Neuronal stem cell (in vitro differentiated cells): ENCODE data around the gene SLC44A3.
A peak's percentile ranks its signal among the peaks of the same experiment; 100 is the strongest.

Experiments
- DNase-seq: peaks from one replicate; pipeline ENCODE4 v3.0.0-alpha.2; 2013; ENCODE audit warnings: low spot score
- H2AFZ ChIP-seq: one replicate; pipeline ENCODE4 v1.6.1; 2013; ENCODE audit warnings: mild to moderate bottlenecking, low read length, inconsistent platforms
- H2AK5ac ChIP-seq: 2 replicates; pipeline ENCODE4 v1.6.1; 2013; ENCODE audit warnings: low read depth, mild to moderate bottlenecking, inconsistent platforms, low read length, moderate library complexity, mixed read lengths
- H2BK120ac ChIP-seq: 2 replicates; pipeline ENCODE4 v1.6.1; 2013; ENCODE audit warnings: low read depth, mild to moderate bottlenecking, inconsistent platforms, low read length, moderate library complexity, mixed read lengths
- H2BK12ac ChIP-seq: one replicate; pipeline ENCODE4 v1.6.1; 2013; ENCODE audit warnings: low read length, inconsistent platforms
- H2BK15ac ChIP-seq: 2 replicates; pipeline ENCODE4 v1.6.1; 2013; ENCODE audit warnings: mild to moderate bottlenecking, low read length, inconsistent platforms, mixed read lengths
- H2BK5ac ChIP-seq: one replicate; pipeline ENCODE4 v1.6.1; 2013; ENCODE audit warnings: inconsistent platforms, mild to moderate bottlenecking, low read length, moderate library complexity
- H3K14ac ChIP-seq: one replicate; pipeline ENCODE4 v1.6.1; 2013; ENCODE audit warnings: low read length, inconsistent platforms
- H3K18ac ChIP-seq: 2 replicates; pipeline ENCODE4 v1.6.1; 2013; ENCODE audit warnings: low read length, inconsistent platforms
- H3K23ac ChIP-seq: 2 replicates; pipeline ENCODE4 v1.6.1; 2013; ENCODE audit warnings: low read depth, mild to moderate bottlenecking, mixed read lengths, low read length, inconsistent platforms; ENCODE audit not compliant: poor library complexity
- H3K27ac ChIP-seq: replicated peaks from 3 replicates; pipeline ENCODE4 v1.5.1; 2013; ENCODE audit warnings: low read length, inconsistent platforms
- H3K27me3 ChIP-seq, 3 experiments: 2 replicates each; pipeline ENCODE4 v1.6.1; 2013; ENCODE audit warnings: low read length in 3 of 3, mild to moderate bottlenecking in 2 of 3, inconsistent platforms in 1 of 3, low read depth in 1 of 3, mixed read lengths in 1 of 3, moderate library complexity in 1 of 3; ENCODE audit not compliant: control insufficient read depth in 3 of 3, insufficient read depth in 3 of 3
- H3K36me3 ChIP-seq, 2 donors: replicated peaks in 1 of 2; 2 replicates each; pipeline ENCODE4 v1.6.1; 2013; ENCODE audit warnings: low read length in 2 of 2; ENCODE audit not compliant: control insufficient read depth in 2 of 2, insufficient read depth in 2 of 2
- H3K4ac ChIP-seq: 2 replicates; pipeline ENCODE4 v1.6.1; 2013; ENCODE audit warnings: inconsistent platforms, mild to moderate bottlenecking, low read length, moderate library complexity
- H3K4me1 ChIP-seq, 2 donors: 1 replicate in 1 of 2; 2 replicates in 1 of 2; pipeline ENCODE4 v1.6.1; 2013; ENCODE audit warnings: low read length in 2 of 2, low read depth in 1 of 2; ENCODE audit not compliant: control insufficient read depth in 2 of 2, insufficient read depth in 1 of 2
- H3K4me2 ChIP-seq: one replicate; pipeline ENCODE4 v1.6.1; 2013; ENCODE audit warnings: mild to moderate bottlenecking, low read length, inconsistent platforms; ENCODE audit not compliant: insufficient read depth, poor library complexity, severe bottlenecking
- H3K4me3 ChIP-seq, 2 donors: 2 replicates each; pipeline ENCODE4 v1.5.1; 2013; ENCODE audit warnings: low read length in 2 of 2, mild to moderate bottlenecking in 2 of 2, inconsistent platforms in 1 of 2, moderate library complexity in 1 of 2
- H3K79me1 ChIP-seq: one replicate; pipeline ENCODE4 v1.6.1; 2013; ENCODE audit warnings: low read depth, mild to moderate bottlenecking, inconsistent platforms, low read length, moderate library complexity
- H3K9ac ChIP-seq: one replicate; pipeline ENCODE4 v1.6.1; 2013; ENCODE audit warnings: mild to moderate bottlenecking, low read depth, low read length, inconsistent platforms; ENCODE audit not compliant: poor library complexity
- H3K9me3 ChIP-seq, 2 donors: replicated peaks in 1 of 2; 2 replicates each; pipeline versions ENCODE3 to v1.6.1; 2013; ENCODE audit warnings: low read length in 2 of 2, mild to moderate bottlenecking in 2 of 2, inconsistent platforms in 1 of 2, low read depth in 1 of 2, mixed read lengths in 1 of 2, moderate library complexity in 1 of 2; ENCODE audit not compliant: control insufficient read depth in 2 of 2, insufficient read depth in 1 of 2
- H4K8ac ChIP-seq: one replicate; pipeline ENCODE4 v1.6.1; 2013; ENCODE audit warnings: low read depth, mild to moderate bottlenecking, inconsistent platforms, low read length, moderate library complexity
- H4K91ac ChIP-seq: one replicate; pipeline ENCODE4 v1.6.1; 2013; ENCODE audit warnings: low read length, low read depth, mild to moderate bottlenecking, inconsistent platforms; ENCODE audit not compliant: poor library complexity
- WGBS, 2 donors: extraction: QIAGEN DNeasy Blood & Tissue Kit; methylation state at CpG; one replicate each; pipeline ENCODE4 v1.1.7; 2013; ENCODE audit warnings: missing lambda C conversion rate in 2 of 2, mixed read lengths in 1 of 2; ENCODE audit not compliant: insufficient read length in 2 of 2, insufficient replicate concordance in 1 of 2; ENCODE audit errors: extremely low coverage in 2 of 2; 5-methylcytosine and 5-hydroxymethylcytosine counted together

Gene SLC44A3

GRCh38 chr1:94878329-94878728, 58.2 kb downstream of the SLC44A3 start:
- Histone ChIP-seq H2BK12ac (no peak overlapping the region), H3K4ac (no peak overlapping the region), H3K79me1 (no peaks in the 10 kb centered on the region), H3K27me3 (no peaks in the 10 kb centered on the region), H3K14ac (no peak overlapping the region), H3K23ac (no peak overlapping the region), H4K91ac (no peak overlapping the region), H3K4me3 (no peak overlapping the region), H3K36me3 (no peaks in the 10 kb centered on the region), H2BK5ac (no peak overlapping the region), H4K8ac (no peak overlapping the region), H3K4me1 (peaks cover 4 to 14% of the 10 kb centered on the region in 2 donors), H2BK15ac (no peak overlapping the region), H3K18ac (no peak overlapping the region), H2BK120ac (no peak overlapping the region), H3K9ac (no peak overlapping the region), H3K9me3 (no peaks in the 10 kb centered on the region), H3K4me2 (no peak overlapping the region), H2AFZ (no peak overlapping the region), H2AK5ac (no peak overlapping the region), H3K27ac (no peak overlapping the region)
- no peak for DNase-seq
- WGBS, 2 donors: no CpG with 5 or more reads among the region's 5 CpGs

- H4K91ac ChIP-seq: no peak overlapping the region
- no peak overlapping the region for H4K8ac ChIP-seq
- H3K4ac ChIP-seq: no peak overlapping the region
- H3K4me1 ChIP-seq: peaks cover 10 to 25% of the 10 kb centered on the region in 2 donors
- DNase-seq: no peak
- no peak overlapping the region for H3K27ac ChIP-seq
- no peak overlapping the region for H3K4me2 ChIP-seq
- H3K23ac ChIP-seq: no peak overlapping the region
- H2BK5ac ChIP-seq: no peak overlapping the region
- no peak overlapping the region for H3K14ac ChIP-seq
- no CpG with 5 or more reads among the region's 4 CpGs for WGBS, 2 donors
- H3K9ac ChIP-seq: no peak overlapping the region
- no peak overlapping the region for H2BK15ac ChIP-seq
- H3K18ac ChIP-seq: no peak overlapping the region
- H2AFZ ChIP-seq: peak overlapping the region; percentile 61
- no peak overlapping the region for H2AK5ac ChIP-seq
- H2BK12ac ChIP-seq: no peak overlapping the region
- H2BK120ac ChIP-seq: no peak overlapping the region
- no peaks in the 10 kb centered on the region for H3K36me3 ChIP-seq
- no peak overlapping the region for H3K4me3 ChIP-seq
- H3K79me1 ChIP-seq: no peaks in the 10 kb centered on the region
- H3K27me3 ChIP-seq: no peaks in the 10 kb centered on the region
- H3K9me3 ChIP-seq: no peaks in the 10 kb centered on the region
These were observed 63.5 kb downstream of the SLC44A3 start for GRCh38 chr1:94883691-94884090.

- no peak overlapping the region for H3K4me2 ChIP-seq
- H2BK5ac ChIP-seq: no peak overlapping the region
- H3K23ac ChIP-seq: no peak overlapping the region
- no peak overlapping the region for H3K18ac ChIP-seq
- H4K91ac ChIP-seq: no peak overlapping the region
- H3K79me1 ChIP-seq: no peaks in the 10 kb centered on the region
- H2BK120ac ChIP-seq: no peak overlapping the region
- H3K27me3 ChIP-seq: no peaks in the 10 kb centered on the region
- no peak overlapping the region for H2BK12ac ChIP-seq
- H3K14ac ChIP-seq: no peak overlapping the region
- peaks cover 0 to 2% of the 10 kb centered on the region in 2 donors for H3K9me3 ChIP-seq
- H2AK5ac ChIP-seq: no peak overlapping the region
- H4K8ac ChIP-seq: no peak overlapping the region
- peaks cover 12 to 25% of the 10 kb centered on the region in 2 donors for H3K4me1 ChIP-seq
- H2AFZ ChIP-seq: peak overlapping the region; percentile 61
- no peak overlapping the region for H3K9ac ChIP-seq
- DNase-seq: peak; percentile 52
- no peak overlapping the region for H3K4ac ChIP-seq
- H3K27ac ChIP-seq: peak overlapping the region; percentile 2
- no peak overlapping the region for H3K4me3 ChIP-seq
- H2BK15ac ChIP-seq: no peak overlapping the region
- peaks cover 0 to 2% of the 10 kb centered on the region in 2 donors for H3K36me3 ChIP-seq
- no CpG with 5 or more reads among the region's 6 CpGs for WGBS, 2 donors
These were observed 63.9 kb downstream of the SLC44A3 start for GRCh38 chr1:94884106-94884505.

- H3K4me3 ChIP-seq: no peak overlapping the region
- no peak overlapping the region for H2BK5ac ChIP-seq
- H2BK15ac ChIP-seq: no peak overlapping the region
- no peak overlapping the region for H2BK12ac ChIP-seq
- no peak overlapping the region for H4K8ac ChIP-seq
- peaks cover 12 to 25% of the 10 kb centered on the region in 2 donors for H3K4me1 ChIP-seq
- H2BK120ac ChIP-seq: no peak overlapping the region
- H3K36me3 ChIP-seq: peaks cover 0 to 2% of the 10 kb centered on the region in 2 donors
- H4K91ac ChIP-seq: no peak overlapping the region
- H3K14ac ChIP-seq: no peak overlapping the region
- no peak overlapping the region for H3K4me2 ChIP-seq
- H3K27me3 ChIP-seq: no peaks in the 10 kb centered on the region
- H2AK5ac ChIP-seq: no peak overlapping the region
- no peak overlapping the region for H3K23ac ChIP-seq
- no CpG with 5 or more reads among the region's 6 CpGs for WGBS, 2 donors
- H2AFZ ChIP-seq: peak overlapping the region; percentile 61
- no peak overlapping the region for H3K18ac ChIP-seq
- peaks cover 0 to 3% of the 10 kb centered on the region in 2 donors for H3K9me3 ChIP-seq
- H3K27ac ChIP-seq: peak overlapping the region; percentile 2
- no peak for DNase-seq
- H3K4ac ChIP-seq: no peak overlapping the region
- no peak overlapping the region for H3K9ac ChIP-seq
- no peaks in the 10 kb centered on the region for H3K79me1 ChIP-seq
These were observed 64.3 kb downstream of the SLC44A3 start for GRCh38 chr1:94884507-94884906.
